ENCODE measurements around the gene RER1.

The RER1 gene

DNA sequence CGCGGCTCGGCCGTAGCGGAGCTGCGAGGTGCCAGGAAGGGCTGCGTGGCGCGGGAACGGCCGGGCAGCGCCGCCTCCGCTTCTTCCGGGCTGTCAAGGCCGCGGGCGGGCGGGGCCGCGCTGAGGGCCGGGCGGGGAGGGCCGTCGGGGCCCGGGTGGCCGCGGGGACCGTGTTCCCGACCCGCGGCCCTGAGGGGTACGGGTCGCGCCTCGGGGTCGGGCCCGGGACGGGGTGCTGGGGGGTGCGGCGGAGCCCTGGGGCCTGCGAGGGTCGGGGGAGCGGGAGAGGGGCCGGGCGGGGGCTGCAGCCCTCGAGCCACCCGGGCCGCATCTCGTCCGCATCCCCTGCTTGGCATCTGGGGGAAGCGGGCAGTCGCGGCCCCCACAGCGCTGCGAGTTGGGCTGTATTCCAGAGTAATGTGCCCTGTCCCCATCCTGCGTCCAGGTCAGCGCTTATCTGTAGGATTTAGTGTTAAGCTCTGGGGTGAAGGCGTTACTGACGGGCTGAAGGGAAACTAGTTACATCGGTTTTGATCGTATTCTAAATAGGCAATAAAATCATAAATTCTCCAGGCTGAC is 379 bp downstream of the RER1 start:
- DNase-seq: no peak

- no peak for DNase-seq
Measured at GRCh38 chr1:2392686-2393085, 1.0 kb downstream of the RER1 start.

GRCh38 chr1:2393471-2393877 is 1.8 kb downstream of the RER1 start:
- no peak for DNase-seq

DNA sequence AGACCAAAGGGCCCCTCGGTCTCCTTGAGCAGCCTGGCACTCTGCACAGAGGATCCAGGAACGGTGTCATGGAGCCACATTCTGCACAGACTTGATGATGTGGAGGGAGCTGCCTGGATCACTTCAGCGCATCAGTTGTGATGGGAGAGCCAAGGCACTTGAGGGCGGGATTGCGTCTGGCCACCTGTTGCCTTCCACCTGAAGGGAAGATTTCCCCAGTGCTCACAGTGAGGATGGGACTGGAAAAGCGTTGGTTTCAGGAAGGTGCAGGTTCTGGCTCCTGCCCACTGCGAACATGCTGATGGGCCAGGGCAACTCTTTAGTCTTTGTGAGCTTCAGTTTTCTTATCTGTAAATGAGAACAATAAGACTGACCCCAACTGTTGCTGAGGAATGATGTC is 2.6 kb downstream of the RER1 start:
- DNase-seq: no peak

- no peak for DNase-seq
Measured at GRCh38 chr1:2394761-2395160, 3.1 kb downstream of the RER1 start.

DNA sequence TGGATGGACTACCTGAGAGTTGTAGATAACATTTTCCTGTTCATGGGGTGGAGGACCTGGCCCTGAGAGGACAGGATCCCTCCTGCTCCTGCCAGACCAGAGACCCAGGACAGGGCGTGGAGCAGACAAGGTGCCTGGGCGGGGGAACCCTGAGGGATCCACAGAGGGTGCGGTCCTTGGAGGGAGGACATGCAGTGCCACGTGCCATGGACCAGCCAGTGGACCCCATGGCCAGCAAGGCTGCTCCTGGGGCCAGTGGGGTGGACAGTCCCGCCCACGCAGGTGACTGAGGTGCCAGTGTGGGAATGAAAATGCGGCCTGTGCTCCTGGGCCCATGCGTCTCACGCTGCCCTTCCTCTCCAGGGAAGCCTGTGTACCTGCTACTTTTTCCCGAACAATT is 3.6 kb downstream of the RER1 start:
- no peak for DNase-seq

- no peak for DNase-seq
Measured at GRCh38 chr1:2396059-2396458, 4.4 kb downstream of the RER1 start.

- no peak for DNase-seq
Measured at GRCh38 chr1:2396476-2396875, 4.8 kb downstream of the RER1 start.

GRCh38 chr1:2397007-2397679 is 5.5 kb downstream of the RER1 start:
- no peak for DNase-seq

GRCh38 chr1:2398871-2399270 is 7.2 kb downstream of the RER1 start:
- no peak for DNase-seq

GRCh38 chr1:2399890-2400575 is 8.4 kb downstream of the RER1 start:
- DNase-seq: no peak

DNA sequence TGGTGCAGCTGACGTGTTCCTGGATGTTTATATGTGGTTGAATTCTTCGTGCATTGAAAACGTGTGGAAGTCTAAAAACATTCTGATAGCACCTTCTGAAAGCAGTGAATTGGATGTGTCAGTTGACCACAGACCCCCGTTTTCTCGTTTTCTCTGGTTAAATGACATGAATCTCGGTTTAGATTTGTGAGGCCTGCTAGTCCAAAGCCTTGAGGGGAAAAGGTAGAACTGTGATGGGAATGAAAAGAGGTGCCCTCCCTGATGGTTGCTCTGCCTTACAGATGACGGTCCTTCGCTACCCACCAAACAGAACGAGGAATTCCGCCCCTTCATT is 8.9 kb downstream of the RER1 start:
- no peak for DNase-seq

GRCh38 chr1:2400950-2401649 is 9.5 kb downstream of the RER1 start:
- no peak for DNase-seq

GRCh38 chr1:2402420-2402819 is 10.8 kb downstream of the RER1 start:
- no peak for DNase-seq

GRCh38 chr1:2403273-2403672 is 11.6 kb downstream of the RER1 start:
- no peak for DNase-seq

GRCh38 chr1:2404142-2404889 is 12.7 kb downstream of the RER1 start:
- DNase-seq: no peak

- no peak for DNase-seq
Measured at GRCh38 chr1:2404890-2405511, 13.4 kb downstream of the RER1 start.

DNA sequence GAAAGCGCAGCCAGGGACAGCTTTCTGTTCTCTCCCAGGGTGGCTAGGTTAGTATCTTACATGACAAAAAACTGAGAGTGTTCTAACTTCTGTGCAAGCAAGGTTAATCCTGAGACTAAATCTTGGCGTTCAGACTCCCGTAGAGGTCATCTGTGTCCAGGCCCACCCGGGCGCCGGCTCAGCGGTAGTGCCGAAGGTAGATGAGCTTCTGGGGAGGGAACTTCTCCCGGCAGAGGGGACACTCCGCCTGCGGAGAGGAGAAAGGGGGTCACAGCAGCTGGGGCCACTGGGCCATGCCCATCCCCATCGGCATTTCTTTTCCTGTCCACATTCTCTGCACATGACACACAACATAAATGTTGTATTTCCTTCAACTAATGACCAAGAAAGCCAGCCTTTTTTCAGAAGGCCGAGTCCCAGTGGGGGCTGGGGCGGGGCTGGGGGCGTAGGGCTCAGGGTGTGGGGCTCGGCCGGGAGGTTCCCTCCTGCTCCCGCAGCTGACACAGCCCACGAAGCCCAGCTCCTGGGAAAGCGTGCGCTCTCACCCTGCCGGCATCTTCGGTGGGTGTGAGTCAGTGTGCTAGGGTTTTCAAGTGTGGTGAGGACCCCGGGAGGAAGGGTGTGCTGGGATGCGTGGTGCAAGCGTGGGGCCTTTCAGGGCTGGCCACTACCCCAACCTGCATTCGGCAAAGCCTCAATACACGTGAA is 14.1 kb downstream of the RER1 start:
- no peak for DNase-seq

GRCh38 chr1:2406451-2407041 is 14.9 kb downstream of the RER1 start:
- DNase-seq: no peak

- DNase-seq: no peak
Measured at GRCh38 chr1:2407166-2407990, 15.7 kb downstream of the RER1 start.

- no peak for DNase-seq
Measured at GRCh38 chr1:2407991-2408275, 16.3 kb downstream of the RER1 start.

All from stimulated activated CD4-positive, alpha-beta T cell treated with anti-CD3 and anti-CD28 coated beads, Interleukin-2, amount 100 ng/mL, for 24 hours (primary cell).